ENCODE measurements around the gene SPRED1. TPM values are rescaled to one million over a fixed set of nuclear protein-coding genes. Genes with fewer than 3 reads are reported as not detected.

Gene SPRED1
- total and polyA plus RNA-seq, 2 donors (not counting 1 experiment from before 2014, with no cell fraction given) = 0.09 to 2.1 TPM

- Mint-ChIP-seq H3K4me1 (no peaks in the 10 kb centered on the region), H3K27me3 (peaks cover 5% of the 10 kb centered on the region), H3K9me3 (ENCODE audit: insufficient read depth) (no peaks in the 10 kb centered on the region), H3K27ac (no peak overlapping the region), H3K4me3 (no peak overlapping the region)
- Histone ChIP-seq H3K4me1 (ENCODE audit: control insufficient read depth in 2 of 2, insufficient read depth in 2 of 2, low read length in 2 of 2) (no peaks in the 10 kb centered on the region), H3K79me2 (ENCODE audit: control insufficient read depth, insufficient read depth, low read length) (no peaks in the 10 kb centered on the region), H3K36me3 (replicated peaks in 1 of 2; ENCODE audit: control extremely low read depth in 1 of 2, control insufficient read depth in 1 of 2, extremely low read depth in 1 of 2, insufficient read depth in 2 of 2, low read length in 1 of 2) (no peaks in the 10 kb centered on the region), H3K9ac (ENCODE audit: low read length) (no peak overlapping the region), H2AFZ (ENCODE audit: insufficient read depth, low read depth, low read length, poor library complexity, severe bottlenecking) (no peak overlapping the region), H3K9me3 (ENCODE audit: control extremely low read depth in 1 of 3, control insufficient read depth in 2 of 3, insufficient read depth in 1 of 3, low read length in 2 of 3) (no peaks in the 10 kb centered on the region), H3K27ac (ENCODE audit: low read length in 2 of 2) (no peak overlapping the region), H3K27me3 (replicated peaks in 1 of 4; ENCODE audit: control extremely low read depth in 1 of 4, control insufficient read depth in 3 of 4, insufficient read depth in 4 of 4, low read length in 3 of 4) (peaks cover 0 to 3% (median 0%) of the 10 kb centered on the region in 4 experiments), H3K4me2 (replicated peaks; ENCODE audit: low read depth, low read length, poor library complexity, severe bottlenecking) (no peak overlapping the region), H4K20me1 (ENCODE audit: control insufficient read depth, insufficient read depth, low read length, poor library complexity, severe bottlenecking) (no peaks in the 10 kb centered on the region), H3K4me3 (ENCODE audit: control extremely low read depth in 1 of 5, extremely low read depth in 1 of 5, insufficient read depth in 1 of 5, low read depth in 2 of 5, low read length in 4 of 5) (no peak overlapping the region)
- TF ChIP-seq CTCF (IDR thresholded peaks at IDR 0.05) (no peak), EZH2 (IDR thresholded peaks at IDR 0.05; ENCODE audit: borderline replicate concordance, insufficient read depth, low read depth, low read length, poor library complexity, severe bottlenecking) (no peak)
- DNase-seq = no peak
- intact Hi-C loops (cut with micrococcal nuclease) = no loop called here
- ChIA-PET POLR2A (no interaction called here), CTCF (interaction anchor here (1.3 kb wide), 1 partner anchor 10 kb away, joined by 3 read pairs; no protein-coding TSS in a partner anchor)
- no peak for ATAC-seq (ENCODE audit: low read depth)
- WGBS (ENCODE audit: insufficient coverage) = 0% methylated on average over 2 of the region's 3 CpGs
These were observed 35.4 kb upstream of the SPRED1 start for GRCh38 chr15:38217191-38217595.

GRCh38 chr15:38217788-38218609 lies 34.6 kb upstream of the SPRED1 start:
- Mint-ChIP-seq H3K27ac (no peak overlapping the region), H3K9me3 (ENCODE audit: insufficient read depth) (no peaks in the 10 kb centered on the region), H3K27me3 (peaks cover 5% of the 10 kb centered on the region), H3K4me3 (no peak overlapping the region), H3K4me1 (no peaks in the 10 kb centered on the region)
- intact Hi-C loops (cut with micrococcal nuclease) = no loop called here
- no peak overlapping the region for H3K9ac ChIP-seq (ENCODE audit: low read length)
- H3K36me3 ChIP-seq (replicated peaks in 1 of 2; ENCODE audit: control extremely low read depth in 1 of 2, control insufficient read depth in 1 of 2, extremely low read depth in 1 of 2, insufficient read depth in 2 of 2, low read length in 1 of 2) = no peaks in the 10 kb centered on the region
- no peaks in the 10 kb centered on the region for H3K79me2 ChIP-seq (ENCODE audit: control insufficient read depth, insufficient read depth, low read length)
- ChIA-PET CTCF (no interaction called here), POLR2A (no interaction called here)
- no peaks in the 10 kb centered on the region for H3K9me3 ChIP-seq (ENCODE audit: control extremely low read depth in 1 of 3, control insufficient read depth in 2 of 3, insufficient read depth in 1 of 3, low read length in 2 of 3)
- WGBS (ENCODE audit: insufficient coverage) = 76% methylated on average over 2 of the region's 3 CpGs
- H3K27me3 ChIP-seq (replicated peaks in 1 of 4; ENCODE audit: control extremely low read depth in 1 of 4, control insufficient read depth in 3 of 4, insufficient read depth in 4 of 4, low read length in 3 of 4) = no peaks in the 10 kb centered on the region
- no peak overlapping the region for H3K27ac ChIP-seq (ENCODE audit: low read length in 2 of 2)
- no peak for DNase-seq
- no peak overlapping the region for H3K4me2 ChIP-seq (replicated peaks; ENCODE audit: low read depth, low read length, poor library complexity, severe bottlenecking)
- no peak for ATAC-seq (ENCODE audit: low read depth)
- H3K4me3 ChIP-seq (ENCODE audit: control extremely low read depth in 1 of 5, extremely low read depth in 1 of 5, insufficient read depth in 1 of 5, low read depth in 2 of 5, low read length in 4 of 5) = no peak overlapping the region
- H2AFZ ChIP-seq (ENCODE audit: insufficient read depth, low read depth, low read length, poor library complexity, severe bottlenecking) = no peak overlapping the region
- H3K4me1 ChIP-seq (ENCODE audit: control insufficient read depth in 2 of 2, insufficient read depth in 2 of 2, low read length in 2 of 2) = no peaks in the 10 kb centered on the region
- no peaks in the 10 kb centered on the region for H4K20me1 ChIP-seq (ENCODE audit: control insufficient read depth, insufficient read depth, low read length, poor library complexity, severe bottlenecking)
- TF ChIP-seq CTCF (IDR thresholded peaks at IDR 0.05) (no peak), EZH2 (IDR thresholded peaks at IDR 0.05; ENCODE audit: borderline replicate concordance, insufficient read depth, low read depth, low read length, poor library complexity, severe bottlenecking) (no peak)
